Transverse colon (tissue), 4 donors: Measurements from ENCODE around the gene TBX3. TPM values are rescaled to one million over a fixed set of nuclear protein-coding genes. Genes with fewer than 3 reads are reported as not detected.
A peak's percentile ranks its signal among the peaks of the same experiment; 100 is the strongest.

Source experiments
- DNase-seq: peaks from one replicate; pipeline ENCODE4 v3.0.0-alpha.2; 2019
- H3K27ac ChIP-seq, 4 donors: fragments of 200-600 bp; sonication (generic); 2 replicates each; pipeline ENCODE4 v1.5.1; 2016 to 2018; ENCODE audit warnings: inconsistent platforms in 4 of 4
- H3K27me3 ChIP-seq: fragments of 200-600 bp; sonication (generic); 2 replicates; pipeline ENCODE4 v1.5.1; 2017; ENCODE audit warnings: inconsistent platforms
- H3K36me3 ChIP-seq, 4 donors: fragments of 200-600 bp; sonication (generic); 2 replicates each; pipeline ENCODE4 v1.5.1; 2017 to 2019; ENCODE audit warnings: inconsistent platforms in 4 of 4
- H3K4me1 ChIP-seq, 4 donors: fragments of 200-600 bp; sonication (generic); 2 replicates each; pipeline ENCODE4 v1.5.1; 2017 to 2020; ENCODE audit warnings: inconsistent platforms in 4 of 4
- H3K4me3 ChIP-seq, 4 donors: fragments of 200-600 bp; sonication (generic); 1 replicate in 1 of 4; 2 replicates in 3 of 4; pipeline versions ENCODE4 v1.5.1 to v1.6.1; 2017 to 2019; ENCODE audit warnings: inconsistent platforms in 4 of 4
- H3K9me3 ChIP-seq, 2 donors: fragments of 200-600 bp; sonication (generic); 2 replicates each; pipeline ENCODE4 v1.5.1; 2017 to 2019; ENCODE audit warnings: inconsistent platforms in 2 of 2
- EP300 ChIP-seq: sonication (generic); formaldehyde crosslinking; IDR thresholded peaks from one replicate; pipeline ENCODE4 v1.6.1; 2017; ENCODE audit warnings: antibody characterized with exemption, low read depth
- POLR2A ChIP-seq: fragments of 450-650 bp; IDR thresholded peaks from one replicate; pipeline ENCODE4 v1.6.1; 2016; ENCODE audit warnings: antibody characterized with exemption, mild to moderate bottlenecking, moderate library complexity
- POLR2AphosphoS5 ChIP-seq, 3 donors: sonication (generic); formaldehyde crosslinking; IDR thresholded peaks; one replicate each; pipeline ENCODE4 v1.6.1; 2016; ENCODE audit warnings: antibody characterized with exemption in 3 of 3
- WGBS, 2 donors: methylation state at CpG; one replicate each; pipeline ENCODE4 v1.1.5; 2018; ENCODE audit warnings: low coverage in 1 of 2; 5-methylcytosine and 5-hydroxymethylcytosine counted together
- in situ Hi-C, 4 donors: fragments of 200-750 bp; cut with MboI; loops; one replicate each; pipeline versions ENCODE4 v1.15.0 to v1.15.1; 2017; ENCODE audit warnings: low sequenced_read_pairs in 3 of 4, low pct_ligation_motif_present in 1 of 4, low pct_unique_long_range_greater_than_20kb in 1 of 4
- intact Hi-C: fragments of 100-400 bp; cut with DNase I; formaldehyde crosslinking; loops from one replicate; pipeline ENCODE4 v1.15.1; 2023; ENCODE audit warnings: low total_unique reads
- total RNA-seq, 4 donors: library from RNA; depleted of rRNA; stranded (reverse); fragments of >200 nt; gene quantifications; one replicate each; pipeline ENCODE4 v1.1.0, GENCODE V29; 2016
- TF ChIP-seq, protein P1 (sequence below), 5 experiments: fragments of 200-600 bp in 3 of 5; fragments of 450-650 bp in 2 of 5; sonication (generic) in 3 of 5; IDR thresholded peaks; 1 replicate in 2 of 5; 2 replicates in 3 of 5; pipeline ENCODE4 v1.5.1; 2016 to 2017; ENCODE audit warnings: antibody characterized with exemption in 5 of 5, inconsistent platforms in 3 of 5, mild to moderate bottlenecking in 2 of 5, moderate library complexity in 1 of 5

Gene TBX3
- total RNA-seq, 4 donors from 2014 or later, result 2.8 to 11.9 (median 5.9) TPM

DNA sequence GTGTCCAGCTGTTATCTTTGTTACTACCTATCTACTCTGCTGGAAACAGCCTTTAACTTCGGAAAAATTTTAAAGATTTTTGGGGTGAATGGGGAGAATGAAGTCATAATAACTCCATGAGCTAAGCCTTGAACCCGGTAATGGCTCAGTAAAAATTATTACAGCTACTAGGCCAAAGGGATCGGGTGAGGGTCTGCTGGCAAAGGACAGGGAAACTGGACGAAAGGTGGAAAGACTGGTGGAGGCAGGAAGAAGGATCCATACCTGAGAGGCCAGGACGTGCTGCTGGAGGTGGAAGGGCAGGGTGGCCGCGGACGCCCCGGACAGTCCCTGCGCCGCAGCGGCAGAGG, 10.1 kb downstream of the TBX3 start:
- Histone ChIP-seq H3K9me3 (no peaks in the 10 kb centered on the region), H3K4me1 (peaks cover 0 to 3% (median 1%) of the 10 kb centered on the region in 4 donors), H3K27ac (peak overlapping the region in 3 of 4 donors; percentile 2 to 49 (median 8)), H3K27me3 (peaks cover 44% of the 10 kb centered on the region), H3K36me3 (no peaks in the 10 kb centered on the region), H3K4me3 (no peak overlapping the region)
- TF ChIP-seq, protein P1, sequence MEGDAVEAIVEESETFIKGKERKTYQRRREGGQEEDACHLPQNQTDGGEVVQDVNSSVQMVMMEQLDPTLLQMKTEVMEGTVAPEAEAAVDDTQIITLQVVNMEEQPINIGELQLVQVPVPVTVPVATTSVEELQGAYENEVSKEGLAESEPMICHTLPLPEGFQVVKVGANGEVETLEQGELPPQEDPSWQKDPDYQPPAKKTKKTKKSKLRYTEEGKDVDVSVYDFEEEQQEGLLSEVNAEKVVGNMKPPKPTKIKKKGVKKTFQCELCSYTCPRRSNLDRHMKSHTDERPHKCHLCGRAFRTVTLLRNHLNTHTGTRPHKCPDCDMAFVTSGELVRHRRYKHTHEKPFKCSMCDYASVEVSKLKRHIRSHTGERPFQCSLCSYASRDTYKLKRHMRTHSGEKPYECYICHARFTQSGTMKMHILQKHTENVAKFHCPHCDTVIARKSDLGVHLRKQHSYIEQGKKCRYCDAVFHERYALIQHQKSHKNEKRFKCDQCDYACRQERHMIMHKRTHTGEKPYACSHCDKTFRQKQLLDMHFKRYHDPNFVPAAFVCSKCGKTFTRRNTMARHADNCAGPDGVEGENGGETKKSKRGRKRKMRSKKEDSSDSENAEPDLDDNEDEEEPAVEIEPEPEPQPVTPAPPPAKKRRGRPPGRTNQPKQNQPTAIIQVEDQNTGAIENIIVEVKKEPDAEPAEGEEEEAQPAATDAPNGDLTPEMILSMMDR (IDR thresholded peaks at IDR 0.05), result no peak
- TF ChIP-seq POLR2A, result no peak
- no peak for TF ChIP-seq EP300
- no peak for TF ChIP-seq POLR2AphosphoS5 (IDR thresholded peaks at IDR 0.05)
- in situ Hi-C loops, result no loop called here
- intact Hi-C loops, result no loop called here
- no peak for DNase-seq
- WGBS, 2 donors, result 90 to 94% methylated on average over 11 to 12 of the region's 12 CpGs

DNA sequence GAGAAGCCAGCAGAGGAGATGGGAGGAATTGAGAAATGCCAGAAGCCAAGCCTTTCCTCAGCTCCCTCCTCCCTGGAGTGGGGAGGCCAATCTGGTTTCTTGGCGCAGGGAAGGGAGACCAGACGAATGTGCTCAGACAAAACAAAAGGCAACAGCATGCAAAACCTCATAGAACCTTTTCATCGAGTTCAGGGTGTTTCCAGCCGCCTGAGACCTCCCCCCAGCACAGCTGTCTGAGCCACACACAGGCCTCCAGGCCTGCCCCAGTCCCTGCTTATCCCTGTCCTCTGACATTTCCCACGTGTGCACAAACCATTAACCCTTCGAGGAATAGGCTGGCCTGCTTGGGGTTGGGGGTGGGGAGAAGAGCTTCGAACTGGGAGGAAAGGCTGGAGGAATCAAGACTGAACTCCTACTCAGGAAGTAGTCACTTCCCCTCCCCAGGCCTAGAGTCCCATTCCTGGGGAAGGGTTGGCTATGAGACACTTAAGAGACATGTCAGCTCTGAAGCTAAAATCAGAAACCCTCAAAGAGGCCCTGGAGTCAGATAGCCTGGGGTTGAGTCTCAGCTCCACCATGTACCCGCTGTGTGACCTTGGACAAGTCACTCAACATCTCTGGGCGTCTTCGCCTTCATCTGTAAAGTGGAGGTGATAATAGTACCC, 10.7 kb downstream of the TBX3 start:
- no peak overlapping the region for H3K4me3 ChIP-seq
- in situ Hi-C loops (no loop called here), intact Hi-C loops (no loop called here)
- WGBS, 2 donors, result 63 to 73% methylated on average over 3 to 10 of the region's 10 CpGs
- DNase-seq, result no peak
- H3K27ac ChIP-seq, result peak overlapping the region; percentile 2 to 49 (median 32)
- peaks cover 0 to 7% (median 4%) of the 10 kb centered on the region in 4 donors for H3K4me1 ChIP-seq
- H3K36me3 ChIP-seq, result no peaks in the 10 kb centered on the region
- no peaks in the 10 kb centered on the region for H3K9me3 ChIP-seq
- H3K27me3 ChIP-seq, result peaks cover 50% of the 10 kb centered on the region
- TF ChIP-seq POLR2AphosphoS5 (IDR thresholded peaks at IDR 0.05), result peak in 1 of 3 donors; percentile 33
- no peak for TF ChIP-seq EP300
- TF ChIP-seq, protein P1 (IDR thresholded peaks at IDR 0.05), result no peak
- no peak for TF ChIP-seq POLR2A

DNA sequence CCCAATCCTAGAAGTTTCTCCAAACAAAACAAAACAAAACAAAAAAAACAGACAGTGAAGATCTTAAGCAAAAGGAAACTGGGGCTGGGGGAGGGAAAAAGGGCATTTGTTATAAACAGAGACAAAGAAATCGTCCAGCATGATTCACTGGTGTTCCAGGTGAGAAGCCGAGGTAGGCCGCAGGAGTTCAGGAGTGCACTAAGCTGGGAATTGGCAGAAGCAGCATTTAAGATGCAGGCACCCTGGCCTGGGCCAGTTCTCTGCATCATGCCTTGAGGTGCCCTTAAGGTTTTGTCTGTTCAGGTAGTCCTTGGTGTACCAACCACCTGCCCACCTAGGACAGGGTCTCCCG, 11.2 kb downstream of the TBX3 start:
- intact Hi-C loops (no loop called here), in situ Hi-C loops (no loop called here)
- Histone ChIP-seq H3K27me3 (peaks cover 54% of the 10 kb centered on the region), H3K27ac (peak overlapping the region in 3 of 4 donors; percentile 2 to 49 (median 38)), H3K4me1 (peaks cover 2 to 10% (median 5%) of the 10 kb centered on the region in 4 donors), H3K4me3 (no peak overlapping the region), H3K36me3 (no peaks in the 10 kb centered on the region), H3K9me3 (no peaks in the 10 kb centered on the region)
- WGBS, 2 donors, result 73 to 79% methylated on average over 3 to 4 of the region's 4 CpGs
- no peak for DNase-seq
- TF ChIP-seq POLR2A (no peak), EP300 (no peak), POLR2AphosphoS5 (IDR thresholded peaks at IDR 0.05) (no peak)
- TF ChIP-seq, protein P1 (IDR thresholded peaks at IDR 0.05), result no peak

DNA sequence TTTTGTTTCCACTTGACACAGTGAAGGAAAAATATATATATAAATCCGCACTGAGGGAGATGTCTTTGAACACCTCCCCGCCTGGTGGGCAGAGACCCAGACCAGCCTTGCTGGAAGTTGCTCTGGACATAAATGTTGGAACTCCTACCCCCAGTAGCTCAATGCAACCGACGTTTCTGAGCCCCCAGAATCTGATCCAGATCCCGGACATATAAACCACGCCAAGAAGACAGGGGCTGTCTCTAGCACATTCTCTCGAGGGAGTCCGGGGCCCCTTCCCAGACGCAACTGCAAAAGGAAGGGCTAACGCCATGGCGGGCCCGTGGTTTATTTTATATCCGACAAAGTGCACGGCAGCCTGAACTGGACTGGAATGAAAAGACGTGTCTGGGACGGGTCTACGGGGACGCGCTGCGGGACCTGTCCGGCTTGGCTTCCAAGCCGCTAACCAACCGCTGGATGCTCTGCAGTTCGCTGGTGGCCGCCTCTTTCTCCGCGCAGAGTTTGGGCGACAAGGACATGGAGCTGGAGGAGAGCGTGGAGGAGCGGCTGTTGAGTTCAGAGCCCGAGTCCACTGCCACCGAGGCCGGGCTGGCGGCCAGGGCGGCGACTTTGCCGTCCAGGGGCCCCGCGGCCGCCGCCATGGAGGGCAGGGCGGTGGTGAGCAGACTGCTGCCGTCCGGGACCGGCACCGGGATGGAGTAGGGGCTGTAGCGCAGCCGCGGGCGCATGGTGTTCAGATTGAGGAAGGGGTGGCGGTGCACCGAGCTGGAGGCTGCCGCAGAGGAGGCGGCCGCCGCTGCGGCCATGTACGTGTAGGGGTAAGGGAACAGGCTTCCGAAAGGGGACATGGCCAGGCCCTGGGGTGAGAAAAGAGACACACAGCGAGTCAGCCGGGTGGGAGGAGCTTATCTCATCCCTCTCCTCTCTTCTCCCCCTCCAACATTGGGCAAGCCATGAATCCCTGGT, 12.2 kb downstream of the TBX3 start:
- in situ Hi-C loops, result no loop called here
- no peak overlapping the region for H3K4me3 ChIP-seq
- H3K36me3 ChIP-seq, result no peaks in the 10 kb centered on the region
- WGBS, 2 donors, result 64 to 88% methylated on average over 16 to 45 of the region's 61 CpGs
- TF ChIP-seq POLR2AphosphoS5 (IDR thresholded peaks at IDR 0.05) (no peak), EP300 (no peak), POLR2A (no peak)
- TF ChIP-seq, protein P1 (IDR thresholded peaks at IDR 0.05), result no peak
- intact Hi-C loops, result no loop called here
- H3K9me3 ChIP-seq, result no peaks in the 10 kb centered on the region
- peaks cover 64% of the 10 kb centered on the region for H3K27me3 ChIP-seq
- peak overlapping the region; percentile 12 to 62 (median 34) for H3K27ac ChIP-seq
- no peak for DNase-seq
- peaks cover 4 to 18% (median 6%) of the 10 kb centered on the region in 4 donors for H3K4me1 ChIP-seq
